K562 (cell line): ENCODE measurements around the gene SEC24A. TPM values are rescaled to one million over a fixed set of nuclear protein-coding genes. Genes with fewer than 3 reads are reported as not detected.

Experiments
- ATAC-seq: fragments of 200-7000 bp; cut with Tn5 transposase; 3 replicates; pipeline ENCODE4 v1.9.1; 2020; ENCODE audit warnings: moderate library complexity
- BruUV-seq: library from RNA; stranded (reverse); fragments of 400-500 nt; replicated peaks from 2 replicates; lab custom pipeline; 2021; lab: Mats Ljungman, UMichigan
- CTCF ChIA-PET: fragments of 300-600 bp; formaldehyde crosslinking; extraction: SDS; loops from one replicate; lab custom pipeline; 2021; ENCODE audit warnings: low intra/inter-chr PET ratio; lab: Yijun Ruan, JAX
- POLR2A ChIA-PET: fragments of 300-600, 350-650 bp; sonication (Branson Sonifier 250); formaldehyde crosslinking; extraction: SDS; loops from one replicate; lab custom pipeline; 2021; ENCODE audit warnings: antibody characterized with exemption, inconsistent platforms; lab: Yijun Ruan, JAX
- DNase-seq, 4 experiments: peaks; one replicate each; pipeline versions ENCODE4 v3.0.0 to v3.0.0-alpha.2; 2011 to 2018; ENCODE audit warnings: low spot score in 3 of 4, mixed read lengths in 3 of 4; ENCODE audit errors: extremely low read depth in 1 of 4
- FAIRE-seq: peaks from 2 replicates; lab custom pipeline; 2011; peaks lifted over from hg19 to GRCh38; lab: Jason Lieb, UNC
- H2AFZ ChIP-seq: 2 replicates; pipeline ENCODE4 v1.6.0; 2011; ENCODE audit warnings: low read depth, low read length, control low read depth, inconsistent platforms
- H3K27ac ChIP-seq: fragments of 200-600 bp; 3 replicates; pipeline ENCODE4 v1.8.0; 2011; ENCODE audit warnings: low read depth, mild to moderate bottlenecking, control low read depth, inconsistent platforms, low read length, moderate library complexity, mixed read lengths; ENCODE audit errors: extremely low read depth
- H3K27me3 ChIP-seq, 2 experiments: fragments of 300-600 bp in 1 of 2; 2 replicates in 1 of 2; 3 replicates in 1 of 2; pipeline versions ENCODE4 v1.6.0 to v1.8.0; 2011; ENCODE audit warnings: inconsistent platforms in 2 of 2, low read length in 2 of 2, mild to moderate bottlenecking in 1 of 2, mixed read lengths in 1 of 2, moderate library complexity in 1 of 2; ENCODE audit not compliant: control insufficient read depth in 2 of 2, insufficient read depth in 2 of 2
- H3K36me3 ChIP-seq: fragments of 300-600 bp; 3 replicates; pipeline ENCODE4 v1.8.0; 2011; ENCODE audit warnings: mild to moderate bottlenecking, low read length, inconsistent platforms; ENCODE audit not compliant: control insufficient read depth, insufficient read depth
- H3K4me1 ChIP-seq, 2 experiments: fragments of 200-600 bp in 1 of 2; replicated peaks in 1 of 2; 2 replicates in 1 of 2; 3 replicates in 1 of 2; pipeline versions ENCODE4 v1.5.1 to v1.8.0; 2011; ENCODE audit warnings: inconsistent platforms in 2 of 2, low read length in 2 of 2, mild to moderate bottlenecking in 1 of 2, mixed read lengths in 1 of 2, moderate library complexity in 1 of 2; ENCODE audit not compliant: control insufficient read depth in 2 of 2, insufficient read depth in 2 of 2
- H3K4me2 ChIP-seq: 2 replicates; pipeline ENCODE4 v1.6.1; 2011; ENCODE audit warnings: low read length, control low read depth, inconsistent platforms, mixed read lengths; ENCODE audit not compliant: insufficient read depth
- H3K4me3 ChIP-seq: fragments of 200-600 bp; sonication (generic), shearing (Covaris generic); 2 replicates; pipeline ENCODE4 v1.5.1; 2016; ENCODE audit warnings: control low read depth, inconsistent platforms
- H3K79me2 ChIP-seq: fragments of 200-600 bp; 3 replicates; pipeline ENCODE4 v1.8.0; 2011; ENCODE audit warnings: low read length, inconsistent platforms; ENCODE audit not compliant: control insufficient read depth, insufficient read depth
- H3K9ac ChIP-seq, 2 experiments: 2 replicates each; pipeline versions ENCODE4 v1.6.0 to v1.6.1; 2011; ENCODE audit warnings: low read depth in 2 of 2, low read length in 2 of 2, control low read depth in 1 of 2, inconsistent platforms in 1 of 2, mild to moderate bottlenecking in 1 of 2, mixed read lengths in 1 of 2; ENCODE audit not compliant: insufficient read depth in 1 of 2
- H3K9me1 ChIP-seq: one replicate; pipeline ENCODE4 v1.6.0; 2011; ENCODE audit warnings: inconsistent platforms, mild to moderate bottlenecking, low read length, moderate library complexity; ENCODE audit not compliant: control insufficient read depth, insufficient read depth
- H3K9me3 ChIP-seq: replicated peaks from 2 replicates; pipeline ENCODE4 v1.5.1; 2011; ENCODE audit warnings: low read depth, low read length, inconsistent platforms; ENCODE audit not compliant: control insufficient read depth, insufficient read depth
- H4K20me1 ChIP-seq: replicated peaks from 2 replicates; pipeline ENCODE4 v1.6.1; 2011; ENCODE audit warnings: low read length, inconsistent platforms, mixed read lengths; ENCODE audit not compliant: control insufficient read depth, insufficient read depth
- CTCFL ChIP-seq: IDR thresholded peaks from 2 replicates; pipeline ENCODE4 v1.6.1; 2011; ENCODE audit warnings: borderline replicate concordance, low read depth, mild to moderate bottlenecking, moderate library complexity, low read length; ENCODE audit not compliant: insufficient read depth, poor library complexity, severe bottlenecking
- NFE2 ChIP-seq: IDR thresholded peaks from 2 replicates; pipeline ENCODE4 v1.6.1; 2014; ENCODE audit warnings: antibody characterized with exemption, low read depth
- ZSCAN29 ChIP-seq: fragments of 450-650 bp; IDR thresholded peaks from 2 replicates; pipeline ENCODE4 v1.6.1; 2017
- WGBS: fragments of 100-300 bp; shearing (Covaris generic); methylation state at CpG from one replicate; pipeline ENCODE4 v1.1.6; 2016; ENCODE audit warnings: low coverage, mixed read lengths; ENCODE audit not compliant: insufficient coverage; ENCODE audit errors: missing lambda C conversion rate; 5-methylcytosine and 5-hydroxymethylcytosine counted together
- in situ Hi-C: fragments of 300-500 bp; cut with MboI; formaldehyde crosslinking; loops from 4 replicates; pipeline ENCODE4 v1.15.0; 2018; ENCODE audit warnings: inconsistent platforms, mixed read lengths
- intact Hi-C: fragments of 100-400 bp; cut with micrococcal nuclease; formaldehyde crosslinking; loops from 2 replicates; pipeline ENCODE4 v1.14.2; 2022
- polyA plus RNA-seq, 8 experiments: library from polyadenylated mRNA; depleted of rRNA in 4 of 8; stranded (reverse) in 5 of 8; unstranded in 3 of 8; fragments of >200 nt; fragmentation: Nextera tagmentation in 2 of 8; fragmentation: Illumina TruSeq in 1 of 8; extraction: Ambion mirVana in 2 of 8; extraction: Trizol in 1 of 8; gene quantifications; 2 replicates each; pipeline versions ENCODE4 v1.2.1 to v1.2.3, GENCODE V29; 2011 to 2014; ENCODE audit warnings: inconsistent platforms in 1 of 8, missing spikeins in 1 of 8
- total RNA-seq, 7 experiments: library from RNA; depleted of rRNA in 6 of 7; stranded (reverse); fragments of >200 nt in 6 of 7; fragmentation: Illumina TruSeq in 2 of 7; extraction: Trizol in 2 of 7; gene quantifications; 2 replicates each; pipeline versions ENCODE4 v1.2.1 to v1.2.3, GENCODE V29; 2011 to 2021; ENCODE audit warnings: low replicate concordance in 1 of 7

SEC24A gene
- total and polyA plus RNA-seq, 9 of the 15 experiments (the other 6 are each of a cell fraction or from before 2014, with no cell fraction given): 7.9 to 36.5 (median 17.5) TPM

DNA sequence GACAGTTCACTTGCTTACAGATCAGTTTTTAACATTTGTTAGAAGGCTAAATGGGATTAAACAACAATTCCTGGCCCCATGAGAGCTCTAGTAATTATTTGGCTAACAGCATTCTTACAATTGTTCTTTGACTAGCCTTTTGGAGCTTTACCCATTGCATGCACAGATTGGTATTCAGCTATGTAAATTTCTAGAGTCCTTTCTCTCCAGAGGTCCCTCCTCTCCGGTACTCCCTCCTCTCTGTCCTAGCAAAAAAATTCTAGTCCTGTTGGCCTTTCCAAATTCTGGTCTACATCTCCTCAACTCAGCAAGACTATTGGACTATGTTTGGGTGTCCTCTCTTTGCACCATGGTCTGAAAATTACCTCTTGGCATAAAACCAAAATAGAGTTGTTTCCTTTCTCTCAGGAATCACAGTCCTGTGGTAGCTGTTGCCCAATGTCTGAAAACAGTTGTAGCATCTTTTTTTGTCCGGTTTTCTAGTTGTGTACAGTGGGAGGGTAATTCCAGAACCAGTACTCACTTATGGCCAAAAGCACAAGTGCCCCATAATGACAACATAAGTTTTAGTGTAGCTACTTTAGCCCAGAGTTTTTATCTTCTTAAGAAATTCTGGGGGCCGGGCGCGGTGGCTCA is 34.0 kb upstream of the SEC24A start:
- FAIRE-seq: no peak
- H3K79me2 ChIP-seq: no peaks in the 10 kb centered on the region
- no peaks in the 10 kb centered on the region for H3K9me3 ChIP-seq
- H3K4me2 ChIP-seq: no peak overlapping the region
- ChIA-PET CTCF (no interaction called here), POLR2A (no interaction called here)
- no peak overlapping the region for H3K27ac ChIP-seq
- H4K20me1 ChIP-seq: no peaks in the 10 kb centered on the region
- no peaks in the 10 kb centered on the region for H3K27me3 ChIP-seq
- intact Hi-C loops: no loop called here
- DNase-seq: no peak
- BruUV-seq: no TSS peak
- peaks cover 66% of the 10 kb centered on the region for H3K36me3 ChIP-seq
- H3K4me3 ChIP-seq: no peak overlapping the region
- no peak for ATAC-seq
- in situ Hi-C loops: loop anchor here (10.0 kb wide), 1 partner anchor 1830 kb away; no protein-coding TSS in a partner anchor
- TF ChIP-seq CTCFL: no peak
- no peaks in the 10 kb centered on the region for H3K9me1 ChIP-seq
- H3K4me1 ChIP-seq: no peaks in the 10 kb centered on the region
- WGBS: 100% methylated on average over 2 of the region's 5 CpGs
- H2AFZ ChIP-seq: no peak overlapping the region
- H3K9ac ChIP-seq: no peak overlapping the region

- DNase-seq (no peak), FAIRE-seq (no peak), ATAC-seq (no peak)
- TF ChIP-seq ZSCAN29 (no peak), NFE2 (0 out of 2 replicates have a peak, but pooled peaks have one; percentile 41)
- H3K4me2 ChIP-seq: no peak overlapping the region
- H3K9me3 ChIP-seq: no peaks in the 10 kb centered on the region
- WGBS: 97% methylated on average over 2 of the region's 2 CpGs
- peaks cover 73% of the 10 kb centered on the region for H3K36me3 ChIP-seq
- peaks cover 18% of the 10 kb centered on the region; the same call in 2 of the 3 replicates for H3K79me2 ChIP-seq
- CTCF ChIA-PET: no interaction called here
- no peaks in the 10 kb centered on the region for H3K4me1 ChIP-seq
- intact Hi-C loops: no loop called here
- in situ Hi-C loops: no loop called here
- H3K4me3 ChIP-seq: no peak overlapping the region
- no TSS peak for BruUV-seq
- POLR2A ChIA-PET: interaction anchor here (0.8 to 1.9 kb wide), 3 partner anchors 11 to 28 kb away, joined by 3 to 6 read pairs (median 6); partner anchors contain the start of gene SAR1B
- H3K9ac ChIP-seq: no peak overlapping the region
- no peak overlapping the region for H2AFZ ChIP-seq
- no peaks in the 10 kb centered on the region for H3K9me1 ChIP-seq
- H4K20me1 ChIP-seq: no peaks in the 10 kb centered on the region
- H3K27me3 ChIP-seq: no peaks in the 10 kb centered on the region
- H3K27ac ChIP-seq: no peak overlapping the region
Measured at GRCh38 chr5:134620634-134621033, 28.0 kb upstream of the SEC24A start.
